Hypothalamus (tissue), 51 donors: ENCODE results near the gene NAA20.
"Not testable (repeated sequence)": the region's sequence is repeated elsewhere in the genome, so short reads cannot be mapped to it uniquely, and the experiment has no call there.

Source experiments
- DNase-seq, 51 donors: peaks; one replicate each; lab custom pipeline; 2025; lab: John Stamatoyannopoulos, UW

NAA20 gene

DNA sequence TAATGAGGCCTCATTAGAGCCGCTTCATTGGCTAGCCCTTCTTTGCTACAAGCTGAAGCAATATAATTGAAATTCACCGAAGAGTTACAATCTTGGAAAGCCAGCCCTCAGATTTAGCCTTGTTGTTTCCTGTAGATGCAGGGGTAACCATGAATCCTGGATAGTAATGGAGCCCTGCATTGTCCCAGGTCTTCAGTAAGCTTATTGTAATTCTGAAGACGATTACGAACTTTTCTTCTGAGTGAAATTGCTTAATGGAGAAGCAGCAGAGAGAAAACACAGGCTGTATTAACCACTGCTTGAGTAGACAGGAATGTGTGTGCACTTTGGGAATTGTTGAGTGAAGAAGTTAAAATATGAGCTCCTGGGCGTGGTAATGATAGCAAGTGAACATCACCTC lies 26.3 kb upstream of the NAA20 start:
- DNase-seq = no peak

DNA sequence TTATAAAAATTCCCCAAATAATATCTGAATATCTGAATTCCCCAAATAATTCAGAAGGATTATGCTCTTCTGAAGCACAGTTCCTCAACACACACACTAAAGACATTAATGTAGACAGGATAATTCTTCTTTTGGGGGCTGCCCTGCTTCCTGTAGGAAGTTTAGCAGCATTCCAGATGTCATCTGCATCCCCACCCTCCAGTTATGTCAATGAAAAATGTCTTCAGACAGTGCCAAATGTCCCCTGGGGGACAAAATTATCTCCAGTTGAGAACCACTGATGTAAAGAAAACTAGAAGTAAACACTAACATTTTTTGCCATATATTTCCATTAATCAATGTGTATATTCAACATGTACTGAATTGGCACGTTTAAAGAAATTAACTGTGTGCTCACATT lies 25.9 kb upstream of the NAA20 start:
- no peak for DNase-seq

DNA sequence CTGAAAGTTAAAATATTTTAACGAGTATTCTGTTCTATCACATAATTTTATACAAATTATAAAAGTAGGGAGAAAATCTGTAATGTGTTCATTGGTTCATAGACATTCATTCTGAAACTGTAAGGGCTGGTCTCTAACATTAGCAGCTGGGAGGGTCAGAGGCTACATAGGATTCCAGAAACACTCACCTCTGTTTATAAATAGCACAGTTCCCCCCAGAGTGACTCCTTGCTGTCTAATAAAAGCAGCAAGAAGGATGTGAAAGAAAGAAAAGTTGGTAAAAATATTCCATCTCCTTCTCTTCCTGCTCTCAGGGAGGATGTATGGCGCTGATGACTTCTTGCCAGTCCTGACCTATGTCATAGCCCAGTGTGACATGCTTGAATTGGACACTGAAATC lies 25.3 kb upstream of the NAA20 start:
- no peak for DNase-seq

DNA sequence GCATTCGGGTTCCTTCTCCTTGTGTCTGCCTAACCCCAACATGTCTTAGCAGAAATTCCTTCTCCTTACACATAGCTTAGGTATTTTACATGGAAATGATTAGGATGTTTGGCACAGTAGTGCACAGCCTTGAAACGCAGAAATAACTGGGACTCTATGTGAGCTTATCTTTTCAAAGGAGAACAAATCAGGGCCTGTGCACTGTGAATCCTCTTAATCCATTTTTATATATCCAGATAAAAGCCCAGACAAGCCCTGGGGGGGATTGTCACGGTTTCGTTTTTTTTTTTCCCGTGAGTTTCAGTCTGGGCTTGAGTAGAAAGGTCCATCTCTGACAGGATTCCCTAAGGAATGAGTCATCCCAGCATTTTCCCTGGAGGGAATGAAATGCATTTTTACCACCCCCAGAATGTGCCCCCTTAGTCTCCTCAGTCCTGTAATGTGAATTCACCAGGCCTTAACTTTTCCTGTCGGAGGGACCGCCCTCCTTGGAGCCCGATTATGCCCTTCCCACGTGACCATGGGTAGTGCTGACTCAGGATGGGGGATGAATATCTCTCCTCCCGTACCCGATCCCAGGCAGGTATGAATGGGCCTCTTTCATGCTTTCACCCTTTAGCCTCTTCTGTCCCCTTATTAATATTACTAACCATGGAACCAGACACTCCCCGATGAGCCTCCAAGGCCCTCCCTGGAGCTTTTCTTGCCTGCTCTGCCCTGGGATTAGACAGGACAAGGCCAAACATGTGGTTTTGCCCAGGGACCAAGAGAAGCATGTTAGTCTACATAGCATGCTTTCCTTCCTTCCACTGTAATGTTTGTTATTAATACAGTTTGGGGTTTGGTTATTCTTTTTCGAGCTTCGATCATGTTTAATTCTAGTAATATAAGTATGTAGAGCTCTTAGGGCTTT lies 23.9 kb upstream of the NAA20 start:
- DNase-seq = peak in 14 of 51 donors; percentile 14 to 68 (median 30)

DNA sequence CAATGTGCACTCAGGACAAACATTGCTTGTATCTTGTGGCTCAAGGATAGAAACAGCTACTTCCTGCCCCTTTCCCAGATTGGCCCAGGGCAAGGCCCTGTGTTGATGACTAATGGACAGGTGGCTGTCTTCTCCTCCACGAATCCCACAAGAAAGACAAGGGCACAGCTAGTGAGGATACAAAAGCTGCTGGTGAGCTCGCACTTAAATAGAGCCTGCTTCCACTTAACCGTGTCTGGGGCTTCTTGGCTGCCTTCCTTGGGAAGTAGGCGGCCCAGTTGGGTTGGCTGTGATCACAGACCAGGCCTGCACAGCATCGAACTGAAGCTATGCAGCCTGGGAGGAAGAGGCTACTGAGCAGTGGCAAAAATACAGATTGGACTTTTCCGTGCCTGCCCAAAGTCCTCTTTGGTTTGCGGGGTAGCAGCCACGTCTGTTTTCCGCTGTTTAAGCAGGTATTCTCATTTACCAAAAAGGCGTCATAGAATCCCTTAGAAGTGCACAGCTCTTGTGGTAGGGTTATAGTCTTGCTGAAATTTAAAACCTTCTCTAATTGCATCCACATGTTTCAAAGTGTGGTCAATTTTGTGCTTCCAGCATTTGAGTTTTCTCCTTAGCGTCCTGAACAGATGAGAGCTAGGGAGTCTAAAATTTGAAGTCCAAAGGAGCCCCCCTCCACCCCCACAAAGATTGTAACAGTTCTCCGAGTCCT lies 23.0 kb upstream of the NAA20 start:
- peak in 10 of 51 donors; percentile 14 to 45 (median 35) for DNase-seq

DNA sequence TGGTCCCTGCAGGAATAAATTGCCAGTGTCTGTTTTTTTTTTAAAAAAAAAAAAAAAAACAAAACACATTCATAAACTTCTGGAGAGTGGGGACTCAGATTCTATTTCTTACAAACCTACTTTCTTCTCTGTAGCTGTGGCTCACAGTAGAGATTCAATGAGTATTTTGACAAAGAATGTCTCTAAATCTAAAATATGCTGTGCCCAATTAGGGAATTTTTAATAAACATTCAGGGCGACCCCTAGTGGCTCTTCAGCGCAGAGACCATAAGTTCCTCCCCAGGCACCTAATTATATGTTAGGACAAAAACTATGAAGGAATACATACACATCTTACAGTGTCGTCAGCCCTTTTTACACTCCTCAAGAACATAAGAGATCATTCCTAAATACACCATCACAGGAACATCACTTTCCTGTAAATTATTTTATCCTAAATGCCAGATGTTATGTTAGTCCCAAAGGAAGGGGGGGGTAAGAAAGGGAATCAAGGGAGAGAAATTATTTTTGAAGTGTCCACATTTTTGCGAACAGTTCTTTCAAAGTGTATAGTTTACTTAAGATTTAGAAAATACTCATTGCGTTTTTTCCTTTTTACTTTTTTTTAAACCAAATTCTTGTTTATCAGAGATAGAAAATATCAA lies 21.8 kb upstream of the NAA20 start:
- DNase-seq = peak in 11 of 51 donors; percentile 15 to 53 (median 34)

DNA sequence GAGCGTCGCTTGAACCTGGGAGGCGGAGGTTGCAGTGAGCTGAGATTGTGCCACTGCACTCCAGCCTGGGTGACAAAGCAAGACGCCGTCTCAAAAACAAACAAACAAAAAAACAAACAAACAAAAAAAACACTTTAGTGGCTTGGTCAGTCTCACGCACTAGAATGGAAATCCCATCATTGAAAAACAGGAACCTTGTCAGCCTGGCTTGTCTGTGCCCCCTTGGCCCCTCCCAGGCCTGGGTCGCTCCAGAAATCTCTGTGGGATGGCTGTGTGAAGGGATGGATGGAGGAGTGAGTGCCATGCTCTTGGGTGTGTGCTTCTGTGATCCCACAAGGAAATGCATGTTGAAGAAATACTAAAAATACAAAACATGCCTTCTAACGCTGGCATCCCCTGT lies 20.9 kb upstream of the NAA20 start:
- no peak for DNase-seq

DNA sequence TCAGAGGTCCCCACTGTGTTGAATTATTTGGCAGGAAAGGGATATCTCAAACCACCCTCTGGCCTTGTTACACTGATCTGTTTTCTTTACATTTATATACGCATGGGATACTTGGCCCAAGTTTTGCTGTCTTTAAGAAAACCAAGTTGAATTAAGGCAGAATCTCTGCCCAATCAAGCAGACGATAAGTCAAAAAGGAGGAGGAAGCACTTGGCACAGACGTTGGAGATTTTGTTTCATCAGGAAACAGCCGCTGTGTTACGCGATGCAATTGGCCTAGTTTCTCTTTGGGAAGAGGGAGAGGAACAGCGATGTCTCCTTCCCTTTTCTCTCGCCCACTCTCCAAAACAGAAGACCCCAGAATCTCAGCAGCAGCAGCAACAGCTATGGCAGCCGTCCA lies 20.2 kb upstream of the NAA20 start:
- DNase-seq = peak in 1 of 51 donors; percentile 18

DNA sequence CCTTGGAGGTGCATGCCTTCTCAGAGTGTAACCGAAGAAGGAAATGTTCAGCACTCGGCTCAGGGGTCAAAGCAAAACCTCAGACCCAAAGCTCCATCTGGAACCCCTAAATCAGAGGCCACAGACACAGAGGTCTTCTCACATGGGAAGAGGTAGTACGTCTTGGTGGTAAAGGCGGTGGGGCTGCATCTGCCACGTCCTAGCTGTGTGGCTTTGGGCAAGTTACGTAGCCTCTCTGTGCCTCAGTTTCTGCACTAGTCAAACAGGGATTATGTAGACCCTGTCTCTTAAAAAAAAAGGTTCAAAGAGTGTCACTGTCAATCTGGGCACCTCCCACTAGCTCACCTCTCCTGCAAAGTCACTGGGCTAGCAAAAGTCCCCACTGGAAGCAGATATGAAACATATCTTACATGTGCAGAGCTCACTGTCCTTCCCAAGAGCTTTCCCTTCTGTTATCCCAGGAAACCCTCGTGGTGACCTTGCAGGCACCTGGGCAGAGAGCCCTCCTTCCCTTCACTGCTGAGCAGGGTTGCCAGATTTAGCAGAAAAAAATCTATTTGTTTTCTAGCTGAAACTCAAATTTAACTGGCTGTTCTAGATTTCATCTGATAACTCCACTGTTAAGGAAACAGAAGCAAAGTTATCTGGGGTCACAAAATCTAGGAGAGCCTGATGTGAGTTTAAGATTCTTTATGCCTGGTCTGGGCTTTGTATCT lies 18.0 kb upstream of the NAA20 start:
- DNase-seq = no peak

DNA sequence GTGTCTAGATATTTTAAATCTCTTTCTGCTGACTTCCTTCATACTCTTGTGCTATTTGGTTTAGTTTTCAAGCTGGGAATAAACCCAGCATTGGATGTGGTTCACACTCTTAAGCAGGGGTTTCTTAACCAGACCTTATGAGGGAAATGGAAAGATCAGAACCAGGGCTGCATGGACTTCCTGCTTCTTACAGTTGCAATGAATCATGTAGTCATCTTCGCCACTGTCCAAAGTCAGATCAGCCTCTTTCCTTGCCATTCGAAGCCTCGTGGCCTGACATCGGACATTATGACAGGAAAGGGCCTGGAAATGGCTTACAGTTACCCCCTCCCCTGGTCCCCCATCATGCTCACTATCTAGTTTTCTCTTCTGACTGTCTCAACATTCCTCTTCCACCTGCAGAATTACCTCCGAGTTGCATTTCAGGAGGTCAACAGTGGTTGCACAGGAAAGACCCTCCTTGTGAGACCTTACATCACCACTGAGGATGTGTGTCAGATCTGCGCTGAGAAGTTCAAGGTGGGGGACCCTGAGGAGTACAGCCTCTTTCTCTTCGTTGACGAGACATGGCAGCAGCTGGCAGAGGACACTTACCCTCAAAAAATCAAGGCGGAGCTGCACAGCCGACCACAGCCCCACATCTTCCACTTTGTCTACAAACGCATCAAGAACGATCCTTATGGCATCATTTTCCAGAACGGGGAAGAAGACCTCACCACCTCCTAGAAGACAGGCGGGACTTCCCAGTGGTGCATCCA lies 16.8 kb upstream of the NAA20 start:
- DNase-seq = no peak

DNA sequence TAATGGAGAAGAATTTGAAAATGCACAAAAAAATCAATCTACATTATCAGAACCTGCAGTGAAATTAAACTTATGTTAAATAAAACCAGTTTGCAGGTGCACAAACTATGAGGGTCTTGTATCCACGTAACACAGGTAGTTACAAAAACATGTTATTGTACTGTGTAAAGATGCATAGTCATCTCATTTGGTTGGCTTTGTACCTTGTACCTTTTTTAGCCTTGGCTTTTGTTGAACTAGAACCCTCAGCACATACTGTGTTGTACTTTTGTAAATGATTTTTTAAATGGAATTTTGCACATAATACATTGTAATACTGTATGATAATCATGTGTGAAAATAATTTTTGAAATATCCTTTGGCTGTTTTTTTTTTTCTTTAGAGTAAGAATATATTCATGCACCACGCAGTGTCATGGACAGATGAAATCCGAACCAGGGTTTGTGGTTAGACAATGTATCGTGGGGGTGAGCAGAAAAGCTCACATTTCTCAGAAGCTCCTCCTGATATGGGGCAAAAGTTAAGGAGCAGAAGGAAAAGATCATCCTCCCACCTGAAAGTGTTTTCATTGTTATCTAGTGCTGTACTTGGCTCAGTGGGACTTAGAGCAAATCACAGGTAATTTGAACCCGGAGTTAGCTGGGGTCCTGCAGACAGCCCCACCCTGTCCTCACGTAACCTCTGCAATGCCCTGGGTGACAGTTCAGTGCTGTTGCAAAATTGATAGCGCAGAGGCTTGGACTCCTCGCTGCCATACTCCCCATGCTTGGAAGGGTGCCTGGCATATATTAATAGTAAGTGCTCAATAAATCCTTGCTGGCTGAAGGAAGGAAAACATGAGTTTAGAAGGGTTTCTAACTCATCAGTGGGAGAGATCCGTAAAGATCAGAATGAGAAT lies 14.8 kb upstream of the NAA20 start:
- no peak for DNase-seq

DNA sequence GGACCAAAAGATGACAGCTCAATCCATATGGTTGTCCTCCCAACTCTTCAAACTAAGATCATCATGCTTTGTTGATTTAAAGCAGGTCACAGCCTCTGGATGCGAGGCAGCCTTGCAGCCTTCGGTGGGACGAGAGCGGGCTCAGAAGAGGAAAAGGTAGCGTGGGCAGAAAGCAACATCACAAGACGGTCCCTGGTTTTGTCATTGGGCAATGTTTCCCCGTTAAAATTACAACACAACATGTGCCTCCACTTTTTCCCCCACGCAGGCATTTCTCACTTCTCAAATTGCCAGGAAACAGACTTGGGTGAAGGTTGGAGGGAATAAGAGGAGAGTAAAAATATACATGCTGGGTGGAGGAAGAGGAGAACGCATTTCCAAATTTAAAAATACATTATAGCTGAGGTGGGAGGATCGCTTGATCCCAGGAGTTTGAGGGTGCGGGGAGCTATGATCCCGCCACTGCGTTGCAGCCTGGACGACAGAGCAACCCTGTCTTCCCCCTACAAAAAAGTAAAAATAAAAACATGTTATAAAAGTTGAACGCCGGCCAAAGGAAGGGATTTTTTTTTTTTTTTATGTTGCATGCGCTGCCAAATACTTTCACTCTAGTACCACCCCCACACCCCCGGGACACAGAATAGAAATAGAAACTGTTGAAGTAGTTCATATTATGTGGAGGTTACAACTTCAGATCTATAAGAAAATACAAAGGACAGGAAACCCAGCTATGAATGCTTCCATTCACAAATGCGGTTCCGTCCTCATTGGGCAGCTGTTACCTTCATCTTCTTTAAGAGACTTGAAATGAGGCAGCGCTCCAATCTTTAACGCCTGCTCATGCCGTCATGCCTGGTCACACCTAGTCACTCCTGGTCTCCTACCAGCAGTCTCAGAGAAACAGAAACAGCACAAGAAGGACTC lies 13.9 kb upstream of the NAA20 start:
- DNase-seq = peak in 4 of 51 donors; percentile 21 to 75 (median 42)

DNA sequence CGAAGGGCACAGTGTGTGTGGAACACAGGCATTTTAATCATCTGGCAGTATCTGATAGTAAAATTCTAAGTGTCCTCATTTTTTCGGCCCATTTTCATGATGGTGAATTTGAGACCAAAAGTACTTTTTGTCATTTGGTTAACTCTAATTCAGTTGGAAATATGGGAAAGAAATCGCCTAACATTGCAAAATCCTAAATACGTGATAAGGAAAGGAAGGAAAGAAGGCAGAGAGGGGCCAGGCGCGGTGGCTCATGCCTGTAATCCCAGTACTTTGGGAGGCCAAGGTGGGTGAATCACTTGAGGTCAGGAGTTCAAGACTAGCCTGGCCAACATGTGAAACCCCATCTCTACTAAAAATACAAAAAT lies 13.2 kb upstream of the NAA20 start:
- DNase-seq = not testable (repeated sequence)

DNA sequence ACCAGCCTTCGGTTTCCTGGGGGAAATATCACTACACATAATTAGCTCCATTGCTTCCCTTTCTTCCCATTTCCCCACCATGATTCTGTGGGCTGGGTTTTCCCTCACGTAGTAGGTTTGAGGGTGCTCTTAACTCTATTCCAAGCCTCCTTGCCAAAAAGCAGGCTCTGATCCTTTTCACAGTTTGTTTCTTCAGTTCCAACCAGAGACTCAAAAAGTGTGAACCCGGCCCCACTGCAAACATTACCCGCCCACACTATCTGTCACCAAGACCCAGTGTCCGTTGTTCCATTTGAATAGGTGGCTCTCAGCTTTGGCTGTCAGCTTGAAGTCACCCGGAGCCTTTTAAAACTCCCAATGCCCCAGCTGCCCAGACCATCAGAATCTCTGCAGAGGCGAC lies 11.8 kb upstream of the NAA20 start:
- no peak for DNase-seq

DNA sequence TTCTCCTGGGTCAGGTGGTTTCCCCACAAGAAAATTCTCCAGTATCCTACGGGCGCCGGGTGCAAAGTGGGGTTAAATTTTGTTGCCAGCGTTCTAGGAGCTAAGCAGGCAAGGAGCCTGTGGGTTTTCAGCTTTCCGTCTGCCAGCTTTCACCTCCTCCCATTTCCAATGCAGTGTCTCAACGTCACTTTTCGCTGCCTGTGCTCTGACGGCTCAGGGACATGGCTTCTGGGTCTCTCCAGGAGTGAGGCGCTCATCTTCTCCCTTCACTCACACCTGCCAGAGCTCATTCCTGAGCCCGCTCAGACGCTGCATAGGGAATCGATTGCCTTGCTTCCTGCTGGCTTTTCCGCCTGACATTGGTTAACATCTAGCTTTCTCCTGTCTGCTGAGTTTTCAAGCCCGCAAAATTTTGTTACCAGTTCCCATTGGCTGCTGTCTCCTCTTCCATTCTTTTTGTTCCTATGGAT lies 7.3 kb upstream of the NAA20 start:
- peak in 9 of 51 donors; percentile 15 to 67 (median 27) for DNase-seq

DNA sequence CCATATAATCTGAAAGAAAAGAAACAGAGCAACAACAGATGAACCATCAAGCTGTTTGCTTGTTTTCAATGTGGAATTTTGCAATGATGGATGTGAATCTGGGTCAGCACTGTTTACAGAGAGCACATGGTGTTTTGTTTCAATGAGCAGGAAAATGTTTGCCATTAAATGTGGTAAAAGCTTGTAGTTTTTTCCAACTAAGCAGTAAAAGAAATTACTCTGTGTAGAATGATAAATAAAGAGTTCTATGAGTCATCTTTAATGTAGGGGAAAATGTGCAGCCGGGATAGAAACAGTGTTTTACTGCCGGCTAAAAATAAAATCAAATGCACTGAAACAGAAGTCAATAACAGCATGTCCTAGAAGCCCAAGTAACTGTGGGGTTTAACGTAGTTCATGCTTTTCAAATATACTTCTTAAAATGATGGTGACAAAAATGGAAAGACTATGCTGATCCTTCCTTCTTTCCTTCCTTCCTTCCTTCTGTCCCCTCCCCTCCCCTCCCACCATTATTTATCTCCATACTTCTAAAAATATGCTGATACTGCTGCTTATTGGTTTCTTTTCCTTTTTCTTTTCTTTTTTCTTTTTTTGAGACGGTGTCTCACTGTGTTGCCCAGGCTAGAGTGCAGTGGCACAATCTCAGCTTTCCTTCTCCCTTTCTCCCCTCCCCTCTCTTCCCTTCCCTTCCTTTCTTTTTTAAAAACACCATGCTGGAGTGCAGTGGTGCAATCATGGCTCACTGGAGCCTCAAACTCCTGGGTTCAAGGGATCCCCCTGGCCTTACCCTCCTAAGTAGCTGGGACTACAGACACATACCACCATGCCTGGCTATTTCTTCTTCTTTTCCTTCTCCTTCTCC lies 6.3 kb upstream of the NAA20 start:
- DNase-seq = peak in 1 of 51 donors; percentile 36

DNA sequence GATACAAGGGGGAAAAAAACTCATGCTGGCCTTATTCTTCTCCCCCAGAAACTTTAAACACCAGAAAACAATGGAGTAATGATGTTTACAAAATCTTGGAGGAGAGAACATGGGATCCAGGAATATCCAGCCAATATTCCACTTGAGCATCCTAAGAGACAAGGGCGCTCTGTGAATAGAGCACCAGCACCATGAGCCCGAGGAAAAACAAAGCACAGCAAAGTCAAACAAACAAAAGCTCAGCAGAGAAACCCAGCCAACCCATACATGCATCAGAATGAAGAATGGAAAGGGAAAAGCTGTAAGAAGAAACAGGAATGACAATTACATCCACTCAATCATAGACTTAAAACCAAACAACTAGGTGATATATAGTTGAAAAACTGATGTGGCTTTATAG lies 4.6 kb upstream of the NAA20 start:
- DNase-seq = peak in 9 of 51 donors; percentile 22 to 64 (median 45)
